Activated CD8-positive, alpha-beta memory T cell treated with anti-CD3 and anti-CD28 coated beads for 36 hours (primary cell): ENCODE measurements around the gene SHPK. TPM values are rescaled to one million over a fixed set of nuclear protein-coding genes. Genes with fewer than 3 reads are reported as not detected.

ENCODE experiments used
- CTCF ChIA-PET: fragments of 350-600 bp; sonication (Branson Sonifier 250); formaldehyde crosslinking; loops from one replicate; lab custom pipeline; 2021; ENCODE audit warnings: antibody characterized with exemption; lab: Charles Lee
- POLR2A ChIA-PET: fragments of 350-600 bp; sonication (Branson Sonifier 250); formaldehyde crosslinking; loops from one replicate; lab custom pipeline; 2021; ENCODE audit warnings: antibody characterized with exemption; lab: Charles Lee
- total RNA-seq, 2 experiments: library from RNA; stranded (reverse); gene quantifications; one replicate each; pipeline ENCODE4 v1.2.3, GENCODE V29; 2021

The SHPK gene
- total RNA-seq, 2 experiments from 2014 or later, result 17.5 to 17.6 TPM

DNA sequence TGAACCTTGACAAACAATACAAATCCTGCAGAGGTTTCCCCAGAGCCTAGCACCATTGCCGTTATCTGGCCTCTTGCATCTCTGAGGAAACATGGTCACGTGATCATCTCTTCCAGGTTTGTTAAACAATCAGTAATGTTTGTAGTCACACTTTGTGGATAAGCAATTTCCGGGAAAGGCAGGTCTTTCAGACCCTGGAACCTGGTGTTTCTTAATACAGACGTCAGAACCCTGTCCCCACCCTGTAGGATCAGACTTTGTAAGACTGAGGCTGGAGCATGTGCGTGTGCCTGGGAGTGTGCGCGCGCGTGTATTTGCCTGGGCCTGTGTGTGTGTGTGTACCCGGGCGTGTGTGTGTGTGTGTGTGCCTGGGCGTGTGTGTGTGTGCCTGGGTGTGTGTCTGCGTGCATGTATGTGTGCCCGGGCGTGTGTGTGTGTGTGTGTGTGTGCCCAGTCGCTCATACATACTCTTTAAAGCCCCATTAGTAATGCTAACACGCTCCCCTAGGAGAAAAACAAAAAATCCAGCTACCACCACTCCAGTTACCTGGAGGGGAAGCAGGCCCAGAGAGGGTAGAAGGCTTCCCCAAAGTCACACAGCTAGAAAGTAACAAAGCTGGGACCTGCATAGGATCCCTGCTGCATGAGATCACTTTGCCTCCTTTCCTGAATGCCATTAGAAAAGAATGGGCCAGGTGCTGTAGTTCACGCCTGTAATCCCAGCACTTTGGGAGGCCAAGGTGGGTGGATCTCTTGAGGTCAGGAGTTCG lies 5.9 kb upstream of the SHPK start:
- ChIA-PET CTCF (no interaction called here), POLR2A (interaction anchor here (0.9 kb wide), 1 partner anchor 21 kb away, joined by 3 read pairs; no protein-coding TSS in a partner anchor)

DNA sequence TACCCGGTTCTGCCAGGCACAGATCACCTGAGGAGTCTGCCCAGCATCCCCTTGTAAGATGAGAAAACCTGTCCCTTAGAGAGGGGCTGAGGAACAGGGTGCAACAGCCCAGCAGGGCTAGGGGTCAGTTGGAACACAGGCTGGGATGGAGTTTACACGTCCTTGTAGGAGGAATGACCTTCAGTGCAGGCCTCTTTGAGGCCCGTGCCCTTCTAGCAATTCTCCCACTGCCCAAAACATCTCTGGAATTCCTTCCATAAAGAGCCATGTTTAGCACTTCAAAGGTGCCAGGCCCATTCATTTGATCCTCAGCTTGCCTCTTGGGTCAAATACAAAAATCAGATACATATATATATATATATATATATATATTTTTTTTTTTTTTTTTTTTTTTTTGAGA lies 5.0 kb upstream of the SHPK start:
- POLR2A ChIA-PET, result interaction anchor here (0.9 kb wide), 1 partner anchor 21 kb away, joined by 3 read pairs; no protein-coding TSS in a partner anchor

DNA sequence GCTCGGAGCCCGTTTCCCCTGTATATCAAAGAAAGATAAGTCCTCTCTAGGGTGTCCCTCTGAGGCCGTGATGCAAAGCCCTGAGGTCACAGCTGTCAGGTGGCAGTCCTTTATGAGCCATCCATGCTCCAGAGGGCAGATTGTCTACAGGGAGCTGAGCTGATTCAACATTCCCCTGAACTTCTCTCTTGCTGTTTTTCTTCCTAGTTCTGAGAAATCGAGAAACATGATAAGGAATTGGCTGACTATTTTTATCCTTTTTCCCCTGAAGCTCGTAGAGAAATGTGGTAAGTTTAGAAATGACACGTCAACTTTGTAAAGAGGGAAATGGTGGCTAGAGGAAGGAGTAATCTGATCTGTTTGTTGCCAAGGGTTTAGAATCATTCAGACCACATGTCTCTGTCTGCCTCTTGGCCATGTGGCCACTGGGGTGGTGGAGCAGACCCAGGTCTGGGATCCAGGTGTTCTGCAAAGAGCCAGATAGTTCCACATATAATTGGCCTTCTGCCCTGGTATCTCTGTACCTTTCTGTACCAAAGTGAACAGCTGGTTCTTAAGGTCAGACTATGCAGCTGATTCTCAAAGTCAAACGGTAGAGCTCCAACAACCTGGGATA lies 4.0 kb upstream of the SHPK start:
- POLR2A ChIA-PET, result interaction anchor here (0.6 kb wide), 1 partner anchor 124 kb away, joined by 3 read pairs; no protein-coding TSS in a partner anchor
- CTCF ChIA-PET, result no interaction called here

More for the DNA sequence above, 5.0 kb upstream of the SHPK start:
- CTCF ChIA-PET, result no interaction called here

DNA sequence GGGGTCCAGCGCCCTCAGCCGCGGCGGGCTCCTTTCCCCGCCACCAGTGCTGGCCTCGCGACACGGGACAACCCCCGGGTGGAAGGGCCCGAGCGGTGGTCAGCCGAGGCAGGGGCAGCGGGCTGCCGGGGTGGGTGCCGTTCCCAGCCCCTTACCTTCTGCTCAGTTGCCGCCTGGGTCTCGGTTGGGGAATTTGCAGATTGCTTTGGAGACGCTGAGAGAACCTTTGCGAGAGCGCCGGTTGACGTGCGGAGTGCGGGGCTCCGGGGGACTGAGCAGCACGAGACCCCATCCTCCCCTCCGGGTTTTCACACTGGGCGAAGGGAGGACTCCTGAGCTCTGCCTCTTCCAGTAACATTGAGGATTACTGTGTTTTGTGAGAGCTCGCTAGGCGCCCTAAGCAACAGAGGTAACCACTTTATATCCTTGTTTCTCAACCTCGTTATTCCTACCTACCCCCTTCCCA lies 891 bp upstream of the SHPK start:
- CTCF ChIA-PET, result no interaction called here
- POLR2A ChIA-PET, result no interaction called here

DNA sequence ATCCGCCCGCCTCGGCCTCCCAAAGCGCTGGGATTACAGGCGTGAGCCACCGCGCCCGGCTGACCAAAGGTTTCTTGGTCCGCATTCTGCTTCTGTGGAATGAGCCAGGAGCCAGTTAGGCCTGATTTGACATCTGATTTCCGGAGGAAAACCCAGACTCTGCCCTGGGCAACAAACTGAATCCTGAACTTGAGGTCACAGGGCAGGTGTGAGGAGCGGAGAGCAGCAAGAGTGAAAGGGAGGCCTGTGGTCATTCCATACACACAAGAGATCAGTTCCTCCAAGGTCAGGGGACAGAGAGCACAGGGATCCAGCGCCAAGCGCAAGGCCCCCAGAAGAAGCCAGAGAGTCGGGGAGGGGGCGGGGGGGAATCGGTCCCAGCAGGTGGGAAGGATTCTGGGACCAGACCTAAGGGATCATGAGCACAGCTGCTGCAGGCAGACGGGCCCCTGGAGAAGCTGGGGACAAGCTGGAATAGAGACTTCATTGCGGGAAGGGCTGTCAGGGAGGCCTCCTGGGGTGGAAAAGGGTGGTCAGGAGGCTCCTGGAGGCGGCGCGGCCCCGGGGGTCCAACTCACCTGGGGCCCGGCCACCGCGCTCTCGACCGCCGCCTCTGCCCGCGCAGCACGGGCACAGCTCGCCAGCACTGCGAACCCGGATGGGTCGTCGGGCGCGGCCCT lies 436 bp downstream of the SHPK start:
- CTCF ChIA-PET, result interaction anchor here (0.8 kb wide), 1 partner anchor 211 kb away, joined by 3 read pairs; the partner anchor contains the start of gene NCBP3
- POLR2A ChIA-PET, result interaction anchor here (0.6 kb wide), 1 partner anchor 8 kb away, joined by 3 read pairs; no protein-coding TSS in a partner anchor

DNA sequence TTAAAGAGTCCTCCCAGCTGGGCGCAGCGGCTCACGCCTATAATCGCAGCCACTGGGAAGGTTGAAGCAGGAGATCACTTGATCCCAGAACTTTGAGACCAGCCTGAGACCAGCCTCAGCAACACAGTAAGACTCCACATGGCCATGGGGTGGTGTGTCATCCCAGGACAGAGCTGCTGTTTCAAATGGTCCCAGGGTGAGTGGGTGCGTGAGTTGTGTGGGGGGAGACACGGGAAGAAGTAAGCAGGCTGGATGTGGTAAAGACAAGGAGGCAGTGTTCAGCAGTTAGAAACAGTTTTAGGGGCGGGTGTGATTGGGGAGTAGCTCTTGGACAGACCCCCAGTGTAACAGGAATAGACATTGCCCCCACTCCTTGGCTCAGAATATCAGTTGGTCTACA lies 3.8 kb downstream of the SHPK start:
- ChIA-PET POLR2A (no interaction called here), CTCF (interaction anchor here (0.7 to 0.8 kb wide), 2 partner anchors 14 to 121 kb away, joined by 3 to 4 read pairs; no protein-coding TSS in a partner anchor)

DNA sequence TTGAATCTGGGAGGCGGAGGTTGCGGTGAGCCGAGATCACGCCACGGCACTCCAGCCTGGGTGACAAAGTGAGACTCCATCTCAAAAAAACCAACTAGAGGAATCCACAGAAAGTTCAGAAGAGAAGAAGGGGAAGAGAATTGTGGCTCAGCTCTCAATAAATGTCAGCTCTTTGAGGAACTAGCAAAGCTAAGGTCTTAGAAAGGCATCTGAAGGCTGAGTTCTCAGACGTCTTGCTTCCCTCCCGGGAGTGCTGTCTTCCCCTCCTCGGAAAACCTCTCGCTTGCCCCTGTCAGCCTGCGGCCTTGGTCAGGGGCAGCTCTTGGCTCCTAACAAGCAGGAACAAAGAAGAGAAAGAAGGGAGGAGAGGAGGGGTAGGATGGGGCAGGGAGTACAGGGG lies 5.3 kb downstream of the SHPK start:
- CTCF ChIA-PET, result no interaction called here

DNA sequence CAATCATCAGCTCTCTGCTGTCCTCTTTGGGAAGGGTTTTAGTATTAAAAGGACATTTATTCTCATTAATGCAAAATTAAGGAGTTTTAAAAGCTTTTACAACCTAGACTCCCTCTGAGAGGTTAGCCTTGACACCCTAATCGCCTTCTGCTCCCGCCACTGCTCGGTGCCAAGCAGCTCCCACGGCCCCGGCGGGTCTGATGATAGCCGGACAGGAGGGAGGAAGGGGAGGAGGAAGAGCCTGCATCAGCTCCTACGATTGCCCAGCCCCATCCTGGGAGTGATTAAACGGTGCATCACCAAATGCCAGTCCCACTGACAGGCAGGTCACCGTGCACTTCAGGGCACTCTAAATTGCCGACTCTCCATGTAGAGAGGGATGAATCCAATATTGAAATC lies 8.3 kb downstream of the SHPK start:
- ChIA-PET CTCF (no interaction called here), POLR2A (no interaction called here)

More for the DNA sequence above, 5.3 kb downstream of the SHPK start:
- POLR2A ChIA-PET, result no interaction called here

DNA sequence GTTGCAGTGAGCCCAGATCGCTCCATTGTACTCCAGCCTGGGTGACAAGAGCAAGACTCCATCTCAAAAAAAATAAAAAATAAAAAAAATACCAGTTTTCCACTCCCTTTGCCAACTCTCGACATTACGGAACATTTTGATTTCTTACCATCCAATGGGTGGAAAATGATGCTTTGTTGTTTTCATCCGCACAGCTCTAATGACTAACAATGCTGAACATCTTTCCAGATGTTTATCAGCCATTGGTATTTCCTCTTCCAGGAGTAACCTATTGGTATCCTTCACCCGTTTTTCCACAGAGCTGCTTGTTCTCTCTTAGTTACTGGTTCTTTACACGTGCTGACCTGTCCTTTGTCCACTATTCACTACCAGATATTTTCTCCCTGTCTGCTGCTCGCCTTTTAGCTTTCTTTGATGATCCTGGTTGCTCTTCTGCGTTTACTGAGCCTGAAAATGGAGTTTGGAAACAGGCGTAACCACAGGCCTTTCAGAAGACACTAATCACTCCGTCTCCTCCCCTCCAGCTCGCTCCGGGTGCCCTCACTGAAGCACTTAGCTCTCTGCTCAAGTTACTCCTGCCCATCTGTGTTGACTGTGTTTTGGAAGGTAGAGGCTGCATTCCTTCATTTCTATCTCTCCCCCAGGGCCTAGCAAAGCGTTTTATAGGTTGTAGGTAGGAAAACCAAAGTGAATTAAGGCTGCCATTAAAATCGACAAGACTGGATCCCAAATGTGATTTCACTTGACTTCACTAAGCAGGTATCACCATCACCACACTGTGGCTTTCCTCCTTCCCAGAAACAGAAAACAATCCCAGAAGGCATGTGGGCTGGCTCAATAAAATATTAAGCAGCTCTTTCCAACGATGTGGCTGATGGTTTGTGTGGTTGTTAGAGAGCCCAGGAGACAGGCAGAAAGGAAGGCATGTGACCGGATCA lies 8.9 kb downstream of the SHPK start:
- CTCF ChIA-PET, result no interaction called here
- POLR2A ChIA-PET, result no interaction called here

DNA sequence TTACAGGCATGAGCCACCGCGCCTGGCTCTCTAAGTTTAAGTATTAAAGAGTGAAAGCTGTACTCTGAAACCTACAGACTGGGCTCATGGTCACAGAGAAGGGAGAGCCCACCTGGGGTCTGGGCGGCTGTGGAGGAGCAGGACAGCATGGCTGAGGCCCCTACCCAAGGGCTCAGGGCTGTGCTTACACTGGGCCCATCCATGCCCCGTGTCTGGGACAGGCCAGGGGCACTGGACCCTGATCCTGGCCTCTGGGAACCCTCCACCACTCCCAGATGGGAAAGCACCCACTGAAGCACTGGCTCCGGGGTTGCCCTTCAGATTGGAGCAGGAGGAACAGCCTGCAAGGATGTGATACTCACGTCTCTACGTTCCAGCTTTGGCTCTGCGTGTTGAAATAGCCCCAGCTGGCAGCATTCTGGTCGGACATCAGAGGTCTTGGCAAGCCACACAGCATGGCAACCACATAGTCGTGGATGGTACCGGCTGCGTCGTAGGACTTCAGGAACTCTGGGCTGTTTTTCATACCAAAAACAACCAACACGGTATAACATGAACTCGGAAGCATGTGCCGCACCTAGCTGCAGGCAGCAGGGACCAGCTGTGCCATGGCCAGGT lies 13.0 kb downstream of the SHPK start:
- CTCF ChIA-PET, result no interaction called here
- POLR2A ChIA-PET, result no interaction called here

DNA sequence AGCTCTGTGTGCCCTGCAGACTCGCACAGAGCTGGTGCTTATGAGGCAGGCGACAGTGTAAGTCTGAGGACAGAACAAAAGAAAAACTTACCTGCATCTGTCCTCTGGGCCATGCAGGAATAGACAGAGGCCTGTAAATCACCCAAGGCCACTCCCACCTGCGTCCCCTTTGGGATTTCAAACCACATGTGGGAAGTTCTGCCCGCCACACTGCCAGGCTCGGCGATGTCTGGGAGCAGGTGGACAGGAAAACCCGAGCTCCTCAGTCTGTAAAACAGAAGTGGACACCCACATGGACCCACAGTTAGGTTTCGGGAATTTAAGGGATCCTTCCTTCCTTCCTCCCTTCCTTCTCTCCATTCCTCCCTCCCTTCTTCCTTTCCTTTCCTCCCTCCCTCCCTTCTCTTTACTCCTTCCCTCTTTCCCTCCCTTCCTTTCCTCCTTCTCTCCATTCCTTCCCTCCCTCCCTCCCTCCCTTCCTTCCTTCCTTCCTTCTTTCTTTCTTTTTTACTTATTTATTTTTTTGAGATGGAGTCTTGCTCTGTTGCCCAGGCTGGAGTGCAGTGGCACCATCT lies 14.8 kb downstream of the SHPK start:
- POLR2A ChIA-PET, result interaction anchor here (0.5 to 1.0 kb wide), 3 partner anchors 20 to 1768 kb away, joined by 3 to 4 read pairs (median 3); no protein-coding TSS in a partner anchor
- CTCF ChIA-PET, result no interaction called here

DNA sequence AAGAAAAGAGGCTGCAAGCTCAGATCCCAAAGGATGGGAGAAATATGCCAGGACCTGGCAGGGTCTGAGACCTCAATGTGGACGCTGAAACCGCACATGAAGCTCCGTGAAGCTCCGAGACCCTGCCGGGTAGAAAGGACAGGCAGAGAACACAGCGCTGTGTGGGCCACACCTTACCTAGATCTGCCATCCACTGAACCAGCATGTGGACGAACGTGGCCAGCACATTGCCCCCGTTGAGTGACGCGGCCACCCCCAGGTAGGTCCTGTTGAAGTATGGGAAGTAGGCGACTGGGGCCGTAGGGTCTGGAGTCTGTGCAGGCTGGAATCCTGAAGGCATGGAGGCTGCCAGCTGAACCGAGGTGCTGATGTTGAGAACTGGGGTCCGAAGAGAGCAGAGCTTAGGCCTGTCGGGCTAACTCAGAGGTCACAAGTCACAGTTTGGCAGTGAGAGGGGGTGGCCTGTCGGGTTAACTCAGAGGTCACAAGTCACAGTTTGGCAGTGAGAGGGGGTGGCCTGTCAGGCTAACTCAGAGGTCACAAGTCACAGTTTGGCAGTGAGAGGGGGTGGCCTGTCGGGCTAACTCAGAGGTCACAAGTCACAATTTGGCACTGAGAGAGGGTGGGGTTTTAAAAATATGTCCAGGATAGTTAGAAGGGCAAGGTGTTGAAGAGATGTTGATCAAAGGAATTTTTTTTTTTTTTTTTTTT lies 20.7 kb downstream of the SHPK start:
- ChIA-PET POLR2A (no interaction called here), CTCF (no interaction called here)

DNA sequence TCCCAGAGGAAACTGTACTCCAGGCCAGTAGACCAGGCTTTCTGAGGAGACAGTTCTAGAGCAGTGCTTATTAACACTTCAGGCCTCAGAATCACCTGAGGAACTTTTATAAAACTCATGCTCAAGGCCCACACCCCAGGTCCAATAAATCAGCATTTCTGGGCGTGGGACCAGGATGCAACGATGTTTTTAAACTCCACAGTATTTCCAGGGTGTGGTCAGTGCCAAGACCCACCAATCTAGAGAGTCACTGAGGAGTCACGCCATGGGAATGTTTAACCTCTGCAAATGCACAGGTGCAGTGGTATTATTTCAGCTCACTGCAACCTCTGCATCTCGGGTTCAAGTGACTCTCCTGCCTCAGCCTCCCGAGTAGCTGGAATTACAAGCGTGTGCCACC lies 22.9 kb downstream of the SHPK start:
- ChIA-PET POLR2A (no interaction called here), CTCF (interaction anchor here (0.7 kb wide), 1 partner anchor 1697 kb away, joined by 3 read pairs; no protein-coding TSS in a partner anchor)

DNA sequence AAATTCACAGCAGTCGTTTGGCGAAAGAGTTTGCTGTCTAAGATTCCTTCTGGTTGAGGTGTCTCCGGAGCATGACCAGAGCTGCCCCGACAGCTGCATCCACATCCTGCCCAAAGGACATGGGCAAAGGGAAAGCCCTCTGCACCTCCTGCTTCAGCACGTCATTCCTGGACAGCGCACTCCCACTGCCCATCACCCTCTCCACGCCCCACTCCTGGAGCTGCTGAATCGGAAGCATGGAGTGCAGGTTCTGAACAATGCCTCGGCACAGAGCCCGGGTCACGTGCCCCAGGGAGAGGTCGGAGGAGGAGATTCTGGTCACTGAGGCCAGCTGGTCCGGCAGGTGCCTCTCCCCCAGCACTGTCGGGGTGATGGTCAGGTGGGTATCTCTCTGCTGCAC lies 25.5 kb downstream of the SHPK start:
- POLR2A ChIA-PET, result no interaction called here
- CTCF ChIA-PET, result no interaction called here

DNA sequence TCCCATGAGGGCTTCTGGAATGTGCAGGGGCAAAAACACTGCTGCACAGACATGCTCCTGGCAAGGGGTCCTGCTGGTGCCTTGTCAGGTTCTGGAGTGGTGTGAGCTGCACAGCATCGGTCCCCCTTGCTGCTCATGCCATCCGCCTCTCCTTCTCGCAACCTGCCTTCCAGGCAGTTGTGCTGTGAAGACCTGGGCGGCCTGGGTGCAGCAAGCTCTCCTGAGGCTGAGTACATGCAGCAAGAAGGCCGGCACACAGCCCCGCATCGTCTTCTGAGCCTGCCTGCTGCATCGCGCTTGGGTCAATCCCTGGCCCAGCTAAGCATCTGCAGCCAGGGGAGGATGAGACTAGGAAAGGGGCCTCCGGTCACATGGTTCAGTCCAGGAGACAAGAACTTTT lies 26.4 kb downstream of the SHPK start:
- CTCF ChIA-PET, result no interaction called here
- POLR2A ChIA-PET, result no interaction called here

DNA sequence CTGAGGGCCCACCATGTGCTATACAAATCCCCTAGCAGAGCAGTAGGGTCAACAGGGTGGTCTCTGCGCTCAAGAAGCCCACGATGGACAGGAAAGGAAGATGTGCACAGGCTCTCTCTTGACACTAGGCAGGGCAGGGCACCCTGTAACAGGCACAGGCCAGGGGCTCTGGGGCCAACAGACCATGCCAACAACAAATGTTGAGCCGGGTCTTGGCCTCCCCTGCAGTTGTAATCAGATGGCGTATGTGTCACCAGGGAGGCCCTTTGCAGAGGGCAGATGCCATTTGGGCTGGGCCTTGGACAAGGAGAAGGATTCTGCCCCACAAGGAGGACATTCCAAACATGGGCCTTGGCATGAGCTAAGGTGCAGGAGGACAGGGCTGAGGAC lies 32.2 kb downstream of the SHPK start:
- ChIA-PET POLR2A (no interaction called here), CTCF (no interaction called here)

DNA sequence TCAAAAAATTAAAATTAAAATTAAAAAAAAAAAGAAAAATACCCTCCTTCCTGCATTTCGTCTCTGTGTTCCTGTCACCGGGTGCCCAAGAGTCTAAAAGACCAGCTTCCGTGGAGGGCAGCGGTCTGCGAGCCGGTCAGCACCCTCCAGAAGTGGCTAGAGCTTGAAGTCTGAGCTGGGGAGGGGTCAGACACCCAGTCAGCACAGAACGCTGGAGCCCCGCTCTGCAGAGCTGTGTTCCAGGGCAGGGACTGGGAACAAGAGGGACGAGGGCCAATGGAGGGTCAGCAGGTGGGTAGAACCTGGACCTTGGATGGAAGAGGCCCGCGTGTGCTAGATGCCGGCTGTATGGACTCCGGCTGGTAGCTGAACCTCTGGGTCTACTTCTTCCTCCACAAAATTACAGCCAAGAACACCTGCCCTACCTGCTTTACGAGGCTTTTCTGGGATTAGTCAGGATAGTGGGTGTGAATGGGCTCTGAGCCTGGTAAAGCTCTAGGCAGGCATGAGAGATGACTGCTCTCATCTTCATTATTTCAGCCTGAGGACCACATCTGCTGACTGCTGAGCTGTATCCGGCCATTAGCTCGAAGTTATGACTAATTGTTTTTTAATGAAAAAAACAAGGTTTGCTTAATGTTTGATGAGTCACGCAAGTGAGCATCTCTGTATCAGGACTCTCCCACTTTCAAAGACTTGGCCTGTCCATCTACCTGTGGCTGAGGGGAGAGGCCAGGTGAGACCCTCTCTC lies 32.8 kb downstream of the SHPK start:
- CTCF ChIA-PET, result interaction anchor here (0.7 to 1.1 kb wide), 2 partner anchors 15 to 47 kb away, joined by 3 to 4 read pairs; no protein-coding TSS in a partner anchor
- POLR2A ChIA-PET, result interaction anchor here (0.6 to 0.7 kb wide), 2 partner anchors 10 to 555 kb away, joined by 3 to 4 read pairs; no protein-coding TSS in a partner anchor
